ENCODE measurements around the gene PKHD1.
"Not testable (repeated sequence)": the region's sequence is repeated elsewhere in the genome, so short reads cannot be mapped to it uniquely, and the experiment has no call there.

PKHD1 gene

GRCh38 chr6:52009466-52010140, 77.8 kb downstream of the PKHD1 start:
- no peaks in the 10 kb centered on the region for H3K27me3 ChIP-seq (ENCODE audit: control insufficient read depth in 2 of 2, insufficient read depth in 2 of 2, low read length in 2 of 2)
- no peaks in the 10 kb centered on the region for H3K4me1 ChIP-seq (ENCODE audit: control insufficient read depth in 2 of 2, insufficient read depth in 2 of 2, low read length in 2 of 2)
- no peaks in the 10 kb centered on the region for H3K9me3 ChIP-seq (ENCODE audit: control insufficient read depth in 2 of 2, low read length in 2 of 2)
- no peaks in the 10 kb centered on the region for H3K36me3 ChIP-seq (ENCODE audit: control insufficient read depth in 2 of 2, insufficient read depth in 2 of 2, low read length in 2 of 2)
- H3K27ac ChIP-seq (ENCODE audit: low read depth in 2 of 2, low read length in 2 of 2): no peak overlapping the region
- no peak overlapping the region for H3K4me3 ChIP-seq (ENCODE audit: low read length in 2 of 2)
- no peak overlapping the region for H3K9ac ChIP-seq (ENCODE audit: low read depth in 1 of 2, low read length in 2 of 2)

- no peak overlapping the region for H3K9ac ChIP-seq (ENCODE audit: low read depth in 1 of 2, low read length in 2 of 2)
- H3K27me3 ChIP-seq (ENCODE audit: control insufficient read depth in 2 of 2, insufficient read depth in 2 of 2, low read length in 2 of 2): no peaks in the 10 kb centered on the region
- peaks cover 0 to 1% of the 10 kb centered on the region in 2 donors for H3K4me1 ChIP-seq (ENCODE audit: control insufficient read depth in 2 of 2, insufficient read depth in 2 of 2, low read length in 2 of 2)
- H3K36me3 ChIP-seq (ENCODE audit: control insufficient read depth in 2 of 2, insufficient read depth in 2 of 2, low read length in 2 of 2): no peaks in the 10 kb centered on the region
- no peak overlapping the region for H3K4me3 ChIP-seq (ENCODE audit: low read length in 2 of 2)
- H3K27ac ChIP-seq (ENCODE audit: low read depth in 2 of 2, low read length in 2 of 2): no peak overlapping the region
- H3K9me3 ChIP-seq (ENCODE audit: control insufficient read depth in 2 of 2, low read length in 2 of 2): no peaks in the 10 kb centered on the region
Measured at GRCh38 chr6:52000064-52000463, 87.3 kb downstream of the PKHD1 start.

GRCh38 chr6:51996296-51996947, 91.0 kb downstream of the PKHD1 start:
- no peaks in the 10 kb centered on the region for H3K27me3 ChIP-seq (ENCODE audit: control insufficient read depth in 2 of 2, insufficient read depth in 2 of 2, low read length in 2 of 2)
- H3K27ac ChIP-seq (ENCODE audit: low read depth in 2 of 2, low read length in 2 of 2): no peak overlapping the region
- no peaks in the 10 kb centered on the region for H3K9me3 ChIP-seq (ENCODE audit: control insufficient read depth in 2 of 2, low read length in 2 of 2)
- peaks cover 0 to 8% of the 10 kb centered on the region in 2 donors for H3K4me1 ChIP-seq (ENCODE audit: control insufficient read depth in 2 of 2, insufficient read depth in 2 of 2, low read length in 2 of 2)
- H3K9ac ChIP-seq (ENCODE audit: low read depth in 1 of 2, low read length in 2 of 2): no peak overlapping the region
- H3K36me3 ChIP-seq (ENCODE audit: control insufficient read depth in 2 of 2, insufficient read depth in 2 of 2, low read length in 2 of 2): no peaks in the 10 kb centered on the region
- no peak overlapping the region for H3K4me3 ChIP-seq (ENCODE audit: low read length in 2 of 2)

GRCh38 chr6:51995214-51995755, 92.1 kb downstream of the PKHD1 start:
- Histone ChIP-seq H3K27ac (ENCODE audit: low read depth in 2 of 2, low read length in 2 of 2) (peak overlapping the region in 1 of 2 donors; percentile 14), H3K9me3 (ENCODE audit: control insufficient read depth in 2 of 2, low read length in 2 of 2) (no peaks in the 10 kb centered on the region), H3K4me3 (ENCODE audit: low read length in 2 of 2) (no peak overlapping the region), H3K36me3 (ENCODE audit: control insufficient read depth in 2 of 2, insufficient read depth in 2 of 2, low read length in 2 of 2) (no peaks in the 10 kb centered on the region), H3K9ac (ENCODE audit: low read depth in 1 of 2, low read length in 2 of 2) (no peak overlapping the region), H3K4me1 (ENCODE audit: control insufficient read depth in 2 of 2, insufficient read depth in 2 of 2, low read length in 2 of 2) (peaks cover 0 to 8% of the 10 kb centered on the region in 2 donors), H3K27me3 (ENCODE audit: control insufficient read depth in 2 of 2, insufficient read depth in 2 of 2, low read length in 2 of 2) (no peaks in the 10 kb centered on the region)

GRCh38 chr6:51992876-51993275, 94.5 kb downstream of the PKHD1 start:
- Histone ChIP-seq H3K9me3 (ENCODE audit: control insufficient read depth in 2 of 2, low read length in 2 of 2) (no peaks in the 10 kb centered on the region), H3K4me3 (ENCODE audit: low read length in 2 of 2) (no peak overlapping the region), H3K27me3 (ENCODE audit: control insufficient read depth in 2 of 2, insufficient read depth in 2 of 2, low read length in 2 of 2) (no peaks in the 10 kb centered on the region), H3K36me3 (ENCODE audit: control insufficient read depth in 2 of 2, insufficient read depth in 2 of 2, low read length in 2 of 2) (no peaks in the 10 kb centered on the region), H3K27ac (ENCODE audit: low read depth in 2 of 2, low read length in 2 of 2) (no peak overlapping the region), H3K4me1 (ENCODE audit: control insufficient read depth in 2 of 2, insufficient read depth in 2 of 2, low read length in 2 of 2) (peaks cover 0 to 8% of the 10 kb centered on the region in 2 donors), H3K9ac (ENCODE audit: low read depth in 1 of 2, low read length in 2 of 2) (no peak overlapping the region)

GRCh38 chr6:51989789-51990188, 97.6 kb downstream of the PKHD1 start:
- Histone ChIP-seq H3K4me1 (ENCODE audit: control insufficient read depth in 2 of 2, insufficient read depth in 2 of 2, low read length in 2 of 2) (peaks cover 0 to 4% of the 10 kb centered on the region in 2 donors), H3K36me3 (ENCODE audit: control insufficient read depth in 2 of 2, insufficient read depth in 2 of 2, low read length in 2 of 2) (no peaks in the 10 kb centered on the region), H3K4me3 (ENCODE audit: low read length in 2 of 2) (no peak overlapping the region), H3K9me3 (ENCODE audit: control insufficient read depth in 2 of 2, low read length in 2 of 2) (no peaks in the 10 kb centered on the region), H3K27me3 (ENCODE audit: control insufficient read depth in 2 of 2, insufficient read depth in 2 of 2, low read length in 2 of 2) (no peaks in the 10 kb centered on the region), H3K9ac (ENCODE audit: low read depth in 1 of 2, low read length in 2 of 2) (no peak overlapping the region), H3K27ac (ENCODE audit: low read depth in 2 of 2, low read length in 2 of 2) (no peak overlapping the region)

- H3K36me3 ChIP-seq (ENCODE audit: control insufficient read depth in 2 of 2, insufficient read depth in 2 of 2, low read length in 2 of 2): no peaks in the 10 kb centered on the region
Measured at GRCh38 chr6:51986864-51987263, 100.5 kb downstream of the PKHD1 start.

GRCh38 chr6:51983564-51983963, 103.8 kb downstream of the PKHD1 start:
- H3K4me1 ChIP-seq (ENCODE audit: control insufficient read depth in 2 of 2, insufficient read depth in 2 of 2, low read length in 2 of 2): no peaks in the 10 kb centered on the region
- H3K36me3 ChIP-seq (ENCODE audit: control insufficient read depth in 2 of 2, insufficient read depth in 2 of 2, low read length in 2 of 2): no peaks in the 10 kb centered on the region
- no peaks in the 10 kb centered on the region for H3K9me3 ChIP-seq (ENCODE audit: control insufficient read depth in 2 of 2, low read length in 2 of 2)
- no peaks in the 10 kb centered on the region for H3K27me3 ChIP-seq (ENCODE audit: control insufficient read depth in 2 of 2, insufficient read depth in 2 of 2, low read length in 2 of 2)
- H3K27ac ChIP-seq (ENCODE audit: low read depth in 2 of 2, low read length in 2 of 2): no peak overlapping the region
- no peak overlapping the region for H3K4me3 ChIP-seq (ENCODE audit: low read length in 2 of 2)
- no peak overlapping the region for H3K9ac ChIP-seq (ENCODE audit: low read depth in 1 of 2, low read length in 2 of 2)

More at GRCh38 chr6:51986864-51987263, 100.5 kb downstream of the PKHD1 start:
- H3K27me3 ChIP-seq (ENCODE audit: control insufficient read depth in 2 of 2, insufficient read depth in 2 of 2, low read length in 2 of 2): no peaks in the 10 kb centered on the region
- H3K4me3 ChIP-seq (ENCODE audit: low read length in 2 of 2): no peak overlapping the region
- no peak overlapping the region for H3K9ac ChIP-seq (ENCODE audit: low read depth in 1 of 2, low read length in 2 of 2)
- no peaks in the 10 kb centered on the region for H3K4me1 ChIP-seq (ENCODE audit: control insufficient read depth in 2 of 2, insufficient read depth in 2 of 2, low read length in 2 of 2)
- no peak overlapping the region for H3K27ac ChIP-seq (ENCODE audit: low read depth in 2 of 2, low read length in 2 of 2)
- H3K9me3 ChIP-seq (ENCODE audit: control insufficient read depth in 2 of 2, low read length in 2 of 2): no peaks in the 10 kb centered on the region

GRCh38 chr6:51982695-51983094, 104.7 kb downstream of the PKHD1 start:
- not testable (repeated sequence) for H3K9me3 ChIP-seq (ENCODE audit: control insufficient read depth in 2 of 2, low read length in 2 of 2); H3K36me3 ChIP-seq (ENCODE audit: control insufficient read depth in 2 of 2, insufficient read depth in 2 of 2, low read length in 2 of 2); H3K27ac ChIP-seq (ENCODE audit: low read depth in 2 of 2, low read length in 2 of 2); H3K27me3 ChIP-seq (ENCODE audit: control insufficient read depth in 2 of 2, insufficient read depth in 2 of 2, low read length in 2 of 2); H3K4me1 ChIP-seq (ENCODE audit: control insufficient read depth in 2 of 2, insufficient read depth in 2 of 2, low read length in 2 of 2); H3K9ac ChIP-seq (ENCODE audit: low read depth in 1 of 2, low read length in 2 of 2); H3K4me3 ChIP-seq (ENCODE audit: low read length in 2 of 2)

GRCh38 chr6:51976374-51976773, 111.0 kb downstream of the PKHD1 start:
- Histone ChIP-seq H3K36me3 (ENCODE audit: control insufficient read depth in 2 of 2, insufficient read depth in 2 of 2, low read length in 2 of 2) (no peaks in the 10 kb centered on the region), H3K27ac (ENCODE audit: low read depth in 2 of 2, low read length in 2 of 2) (no peak overlapping the region), H3K27me3 (ENCODE audit: control insufficient read depth in 2 of 2, insufficient read depth in 2 of 2, low read length in 2 of 2) (no peaks in the 10 kb centered on the region), H3K4me3 (ENCODE audit: low read length in 2 of 2) (no peak overlapping the region), H3K9ac (ENCODE audit: low read depth in 1 of 2, low read length in 2 of 2) (no peak overlapping the region), H3K9me3 (ENCODE audit: control insufficient read depth in 2 of 2, low read length in 2 of 2) (no peaks in the 10 kb centered on the region), H3K4me1 (ENCODE audit: control insufficient read depth in 2 of 2, insufficient read depth in 2 of 2, low read length in 2 of 2) (no peaks in the 10 kb centered on the region)
